NCI-H2196 treated with DMSO at 0.1 percent for 48 hours (cell line): ENCODE measurements around the gene WDR33.

Experiments used
- DNase-seq: peaks from one replicate; lab custom pipeline; 2025; ENCODE audit not compliant: unreplicated experiment; lab: John Stamatoyannopoulos, UW

Gene WDR33

GRCh38 chr2:127658641-127659407 is 152.1 kb downstream of the WDR33 start:
- DNase-seq = no peak

- no peak for DNase-seq
Observed at GRCh38 chr2:127658146-127658545, 152.8 kb downstream of the WDR33 start.

- no peak for DNase-seq
Observed at GRCh38 chr2:127657232-127657595, 153.8 kb downstream of the WDR33 start.

- no peak for DNase-seq
Observed at GRCh38 chr2:127656569-127657231, 154.3 kb downstream of the WDR33 start.

GRCh38 chr2:127655209-127656073 is 155.5 kb downstream of the WDR33 start:
- no peak for DNase-seq

- no peak for DNase-seq
Observed at GRCh38 chr2:127654838-127655175, 156.2 kb downstream of the WDR33 start.

- DNase-seq = no peak
Observed at GRCh38 chr2:127654084-127654837, 156.7 kb downstream of the WDR33 start.

GRCh38 chr2:127653421-127654083 is 157.4 kb downstream of the WDR33 start:
- DNase-seq = no peak

GRCh38 chr2:127652786-127653357 is 158.1 kb downstream of the WDR33 start:
- no peak for DNase-seq

- no peak for DNase-seq
Observed at GRCh38 chr2:127651971-127652550, 158.9 kb downstream of the WDR33 start.

- no peak for DNase-seq
Observed at GRCh38 chr2:127651381-127651809, 159.6 kb downstream of the WDR33 start.
